HEK293 (cell line): ENCODE measurements around the gene C4orf36.

Experiments used
- ATF2 ChIP-seq: fragments of 450-650 bp; formaldehyde crosslinking; IDR thresholded peaks from 2 replicates; pipeline ENCODE4 v1.5.1; 2016; ENCODE audit warnings: missing biosample characterization, missing genetic modification characterization, low read depth
- CTCF ChIP-seq: fragments of 450-650 bp; formaldehyde crosslinking; IDR thresholded peaks from 2 replicates; pipeline ENCODE4 v1.5.1; 2016; ENCODE audit warnings: missing biosample characterization, missing genetic modification characterization
- HOXA7 ChIP-seq: sonication (generic); formaldehyde crosslinking; IDR thresholded peaks from 2 replicates; pipeline ENCODE4 v1.8.1; 2022; ENCODE audit warnings: missing genetic modification reagents, borderline replicate concordance
- OVOL3 ChIP-seq: fragments of 450-650 bp; formaldehyde crosslinking; IDR thresholded peaks from 2 replicates; pipeline ENCODE4 v1.5.1; 2016; ENCODE audit warnings: missing biosample characterization, missing genetic modification characterization
- PBX3 ChIP-seq: sonication (generic); formaldehyde crosslinking; IDR thresholded peaks from 2 replicates; pipeline ENCODE4 v1.8.1; 2022; ENCODE audit warnings: mild to moderate bottlenecking, moderate library complexity, missing genetic modification reagents
- YY1 ChIP-seq: fragments of 450-650 bp; formaldehyde crosslinking; IDR thresholded peaks from 2 replicates; pipeline ENCODE4 v1.5.1; 2018; ENCODE audit warnings: missing biosample characterization, missing genetic modification characterization
- ZFP3 ChIP-seq: fragments of 450-650 bp; formaldehyde crosslinking; IDR thresholded peaks from 2 replicates; pipeline ENCODE4 v1.5.1; 2016; ENCODE audit warnings: low read depth, missing biosample characterization, missing genetic modification characterization
- ZNF138 ChIP-seq: fragments of 450-650 bp; formaldehyde crosslinking; IDR thresholded peaks from 2 replicates; pipeline ENCODE4 v1.5.1; 2016; ENCODE audit warnings: missing biosample characterization, missing genetic modification characterization, borderline replicate concordance
- ZNF223 ChIP-seq: fragments of 450-650 bp; formaldehyde crosslinking; IDR thresholded peaks from 2 replicates; pipeline ENCODE4 v1.5.1; 2016; ENCODE audit warnings: missing biosample characterization, missing genetic modification characterization
- ZNF23 ChIP-seq: fragments of 450-650 bp; formaldehyde crosslinking; IDR thresholded peaks from 2 replicates; pipeline ENCODE4 v1.5.1; 2016; ENCODE audit warnings: missing biosample characterization, missing genetic modification characterization, borderline replicate concordance
- ZNF530 ChIP-seq: fragments of 450-650 bp; formaldehyde crosslinking; IDR thresholded peaks from 2 replicates; pipeline ENCODE4 v1.5.1; 2016; ENCODE audit warnings: low read depth, missing biosample characterization, missing genetic modification characterization
- ZNF580 ChIP-seq: fragments of 450-650 bp; formaldehyde crosslinking; IDR thresholded peaks from 2 replicates; pipeline ENCODE4 v1.5.1; 2016; ENCODE audit warnings: missing biosample characterization, missing genetic modification characterization
- ZSCAN18 ChIP-seq: fragments of 450-650 bp; formaldehyde crosslinking; IDR thresholded peaks from 2 replicates; pipeline ENCODE4 v1.5.1; 2016; ENCODE audit warnings: missing biosample characterization, missing genetic modification characterization

GRCh38 chr4:86898562-86898961 is 6.3 kb upstream of the C4orf36 start:
- TF ChIP-seq ZSCAN18, result no peak
- TF ChIP-seq CTCF, result no peak
- TF ChIP-seq ZFP3 (tag by site-specific recombination), result no peak
- TF ChIP-seq ZNF23 (tag by site-specific recombination), result no peak
- no peak for TF ChIP-seq ZNF223 (tag by site-specific recombination)
- TF ChIP-seq YY1 (tag by site-specific recombination), result no peak
- TF ChIP-seq ZNF580 (tag by site-specific recombination), result no peak
- no peak for TF ChIP-seq PBX3 (CRISPR knock-in tag)
- TF ChIP-seq ZNF530 (tag by site-specific recombination), result no peak
- no peak for TF ChIP-seq HOXA7 (CRISPR knock-in tag)
- no peak for TF ChIP-seq OVOL3 (tag by site-specific recombination)
- no peak for TF ChIP-seq ATF2 (tag by site-specific recombination)
- TF ChIP-seq ZNF138, result no peak
